ENCODE results near the gene ARID1B. TPM values are rescaled to one million over a fixed set of nuclear protein-coding genes. Genes with fewer than 3 reads are reported as not detected.

Gene ARID1B
- total RNA-seq, 2 donors from 2014 or later, result 65.1 to 99.4 TPM

- H3K27me3 ChIP-seq (replicated peaks; ENCODE audit: insufficient read depth), result no peaks in the 10 kb centered on the region
- peak overlapping the region in 1 of 2 donors; percentile 30 for H3K27ac ChIP-seq
- 38% methylated on average over 25 of the region's 25 CpGs for WGBS
- peak; percentile 76 for DNase-seq (ENCODE audit: low spot score)
- no peaks in the 10 kb centered on the region for H3K36me3 ChIP-seq
- H3K4me1 ChIP-seq (replicated peaks), result no peaks in the 10 kb centered on the region
- no peaks in the 10 kb centered on the region for H3K9me3 ChIP-seq
- H3K4me3 ChIP-seq, result no peak overlapping the region
- TF ChIP-seq POLR2AphosphoS5 (IDR thresholded peaks at IDR 0.05) (peak; percentile 70), CTCF (IDR thresholded peaks at IDR 0.05) (no peak)
- intact Hi-C loops (cut with DNase I), result no loop called here
Observed at GRCh38 chr6:157148391-157149323, 371.5 kb downstream of the ARID1B start.

GRCh38 chr6:157150076-157150475 is 372.9 kb downstream of the ARID1B start:
- TF ChIP-seq CTCF (IDR thresholded peaks at IDR 0.05) (no peak), POLR2AphosphoS5 (IDR thresholded peaks at IDR 0.05) (no peak), POLR2A (IDR thresholded peaks at IDR 0.05) (no peak)
- Histone ChIP-seq H3K4me1 (replicated peaks) (no peaks in the 10 kb centered on the region), H3K4me3 (no peak overlapping the region), H3K27ac (no peak overlapping the region), H3K27me3 (replicated peaks; ENCODE audit: insufficient read depth) (no peaks in the 10 kb centered on the region), H3K36me3 (no peaks in the 10 kb centered on the region), H3K9me3 (no peaks in the 10 kb centered on the region)
- intact Hi-C loops (cut with DNase I), result no loop called here
- WGBS, result 94% methylated on average over 6 of the region's 6 CpGs
- DNase-seq (ENCODE audit: low spot score), result no peak

GRCh38 chr6:157151029-157151428 is 373.9 kb downstream of the ARID1B start:
- intact Hi-C loops (cut with DNase I), result no loop called here
- TF ChIP-seq CTCF (IDR thresholded peaks at IDR 0.05) (no peak), POLR2A (IDR thresholded peaks at IDR 0.05) (no peak), POLR2AphosphoS5 (IDR thresholded peaks at IDR 0.05) (no peak)
- Histone ChIP-seq H3K9me3 (no peaks in the 10 kb centered on the region), H3K4me1 (replicated peaks) (no peaks in the 10 kb centered on the region), H3K36me3 (no peaks in the 10 kb centered on the region), H3K4me3 (no peak overlapping the region), H3K27ac (no peak overlapping the region), H3K27me3 (replicated peaks; ENCODE audit: insufficient read depth) (no peaks in the 10 kb centered on the region)
- WGBS, result 93% methylated on average over 11 of the region's 11 CpGs
- no peak for DNase-seq (ENCODE audit: low spot score)

- Histone ChIP-seq H3K9me3 (no peaks in the 10 kb centered on the region), H3K27ac (no peak overlapping the region), H3K27me3 (replicated peaks; ENCODE audit: insufficient read depth) (no peaks in the 10 kb centered on the region), H3K36me3 (no peaks in the 10 kb centered on the region), H3K4me1 (replicated peaks) (no peaks in the 10 kb centered on the region), H3K4me3 (no peak overlapping the region)
- no peak for TF ChIP-seq CTCF (IDR thresholded peaks at IDR 0.05)
- intact Hi-C loops (cut with DNase I), result no loop called here
- 60% methylated on average over 3 of the region's 3 CpGs for WGBS
- DNase-seq (ENCODE audit: low spot score), result no peak
Observed at GRCh38 chr6:157151989-157152388, 374.8 kb downstream of the ARID1B start.

GRCh38 chr6:157152556-157152955 is 375.4 kb downstream of the ARID1B start:
- WGBS, result 76% methylated on average over 3 of the region's 3 CpGs
- Histone ChIP-seq H3K27me3 (replicated peaks; ENCODE audit: insufficient read depth) (no peaks in the 10 kb centered on the region), H3K36me3 (no peaks in the 10 kb centered on the region), H3K9me3 (no peaks in the 10 kb centered on the region), H3K27ac (no peak overlapping the region), H3K4me3 (no peak overlapping the region), H3K4me1 (replicated peaks) (no peaks in the 10 kb centered on the region)
- TF ChIP-seq POLR2A (IDR thresholded peaks at IDR 0.05) (no peak), CTCF (IDR thresholded peaks at IDR 0.05) (no peak), POLR2AphosphoS5 (IDR thresholded peaks at IDR 0.05) (no peak)
- intact Hi-C loops (cut with DNase I), result no loop called here
- no peak for DNase-seq (ENCODE audit: low spot score)

All from prostate gland (tissue), 2 donors.